SU-DHL-6 (cell line): ENCODE results near the gene LARP4B.

Source experiments
- CTCF ChIP-seq: fragments of 200-600 bp; sonication (generic); IDR thresholded peaks from one replicate; pipeline ENCODE4 v1.5.1; 2017; ENCODE audit warnings: antibody characterized with exemption, mild to moderate bottlenecking, low read length, moderate library complexity; ENCODE audit not compliant: insufficient read depth, poor library complexity, severe bottlenecking
- EZH2phosphoT487 ChIP-seq: fragments of 200-600 bp; sonication (generic), shearing (Covaris generic); conservative IDR thresholded peaks from 2 replicates; pipeline ENCODE4 v1.6.1; 2018; ENCODE audit warnings: mild to moderate bottlenecking, antibody characterized with exemption, low read length, moderate library complexity, mixed read lengths

- TF ChIP-seq EZH2phosphoT487 (no peak), CTCF (no peak)
These were observed 111.7 kb downstream of the LARP4B start for GRCh38 chr10:819816-820215.
